ENCODE data around the gene RNF149.

The RNF149 gene

GRCh38 chr2:101258804-101259203 lies 49.7 kb downstream of the RNF149 start:
- no peaks in the 10 kb centered on the region for H3K27me3 Mint-ChIP-seq (ENCODE audit: low read depth, poor library complexity)
- peaks cover 16% of the 10 kb centered on the region for H3K9me3 Mint-ChIP-seq
- no peak overlapping the region for H3K4me3 Mint-ChIP-seq
- peaks cover 20% of the 10 kb centered on the region for H3K4me1 Mint-ChIP-seq
- H3K27ac Mint-ChIP-seq, result no peak overlapping the region
- peaks cover 63% of the 10 kb centered on the region for H3K36me3 Mint-ChIP-seq (ENCODE audit: low read depth)
- no peak for DNase-seq
- TF ChIP-seq CTCF (IDR thresholded peaks at IDR 0.05), result no peak

- DNase-seq, result no peak
- H3K27ac Mint-ChIP-seq, result peak overlapping the region; percentile 55
- peaks cover 46% of the 10 kb centered on the region for H3K36me3 Mint-ChIP-seq (ENCODE audit: low read depth)
- peaks cover 36% of the 10 kb centered on the region for H3K4me1 Mint-ChIP-seq
- H3K9me3 Mint-ChIP-seq, result peaks cover 16% of the 10 kb centered on the region
- H3K27me3 Mint-ChIP-seq (ENCODE audit: low read depth, poor library complexity), result peaks cover 3% of the 10 kb centered on the region
- no peak overlapping the region for H3K4me3 Mint-ChIP-seq
- no peak for TF ChIP-seq CTCF (IDR thresholded peaks at IDR 0.05)
Observed at GRCh38 chr2:101256316-101256715, 52.2 kb downstream of the RNF149 start.

GRCh38 chr2:101255501-101255900 lies 53.0 kb downstream of the RNF149 start:
- H3K36me3 Mint-ChIP-seq (ENCODE audit: low read depth), result peaks cover 42% of the 10 kb centered on the region
- no peak for TF ChIP-seq CTCF (IDR thresholded peaks at IDR 0.05)
- no peak overlapping the region for H3K4me3 Mint-ChIP-seq
- peaks cover 3% of the 10 kb centered on the region for H3K27me3 Mint-ChIP-seq (ENCODE audit: low read depth, poor library complexity)
- H3K4me1 Mint-ChIP-seq, result peaks cover 42% of the 10 kb centered on the region
- no peak for DNase-seq
- peaks cover 16% of the 10 kb centered on the region for H3K9me3 Mint-ChIP-seq
- H3K27ac Mint-ChIP-seq, result no peak overlapping the region

GRCh38 chr2:101253703-101254450 lies 54.6 kb downstream of the RNF149 start:
- H3K36me3 Mint-ChIP-seq (ENCODE audit: low read depth), result peaks cover 37% of the 10 kb centered on the region
- peaks cover 42% of the 10 kb centered on the region for H3K4me1 Mint-ChIP-seq
- no peak for TF ChIP-seq CTCF (IDR thresholded peaks at IDR 0.05)
- DNase-seq, result no peak
- peaks cover 3% of the 10 kb centered on the region for H3K27me3 Mint-ChIP-seq (ENCODE audit: low read depth, poor library complexity)
- peaks cover 12% of the 10 kb centered on the region for H3K9me3 Mint-ChIP-seq
- H3K4me3 Mint-ChIP-seq, result peak overlapping the region; percentile 91
- peak overlapping the region; percentile 76 for H3K27ac Mint-ChIP-seq

GRCh38 chr2:101253013-101253702 lies 55.3 kb downstream of the RNF149 start:
- H3K27me3 Mint-ChIP-seq (ENCODE audit: low read depth, poor library complexity), result peaks cover 3% of the 10 kb centered on the region
- peak; percentile 55 for DNase-seq
- TF ChIP-seq CTCF (IDR thresholded peaks at IDR 0.05), result no peak
- H3K4me3 Mint-ChIP-seq, result peak overlapping the region; percentile 91
- H3K27ac Mint-ChIP-seq, result peak overlapping the region; percentile 76
- H3K36me3 Mint-ChIP-seq (ENCODE audit: low read depth), result peaks cover 37% of the 10 kb centered on the region
- peaks cover 47% of the 10 kb centered on the region for H3K4me1 Mint-ChIP-seq
- H3K9me3 Mint-ChIP-seq, result peaks cover 14% of the 10 kb centered on the region
